NAMALWA (cell line): Measurements from ENCODE around the gene SLC16A10.
"Not testable (repeated sequence)": the region's sequence is repeated elsewhere in the genome, so short reads cannot be mapped to it uniquely, and the experiment has no call there.

Experiments used
- DNase-seq: peaks from one replicate; pipeline ENCODE4 v3.0.0-alpha.2; 2015; ENCODE audit warnings: low spot score

Gene SLC16A10

GRCh38 chr6:111132669-111133068, 45.4 kb downstream of the SLC16A10 start:
- DNase-seq: not testable (repeated sequence)

- DNase-seq: not testable (repeated sequence)
Observed at GRCh38 chr6:111134236-111134869, 47.0 kb downstream of the SLC16A10 start.

GRCh38 chr6:111137489-111138093, 50.3 kb downstream of the SLC16A10 start:
- not testable (repeated sequence) for DNase-seq

GRCh38 chr6:111147440-111147839, 60.1 kb downstream of the SLC16A10 start:
- DNase-seq: no peak

GRCh38 chr6:111148110-111148509, 60.8 kb downstream of the SLC16A10 start:
- no peak for DNase-seq

GRCh38 chr6:111150577-111150976, 63.3 kb downstream of the SLC16A10 start:
- no peak for DNase-seq

DNA sequence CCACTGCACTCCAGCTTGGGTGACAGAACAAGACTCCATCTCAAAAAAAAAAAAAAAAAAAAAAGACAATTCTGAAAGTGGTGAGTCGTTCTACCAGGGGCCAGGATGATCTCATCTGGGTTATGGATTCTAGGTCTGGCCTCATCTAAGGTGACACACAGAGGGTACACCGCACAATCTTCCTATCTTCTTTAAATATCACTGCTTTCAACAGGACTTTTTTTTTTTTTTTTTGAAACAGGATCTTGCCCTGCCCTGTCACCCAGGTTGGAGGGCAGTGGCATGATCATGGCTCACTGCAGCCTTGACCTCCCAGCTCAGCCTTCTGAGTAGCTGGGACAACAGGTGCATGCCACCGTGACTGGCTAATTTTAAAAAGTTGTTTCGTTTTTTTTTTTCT, 67.7 kb downstream of the SLC16A10 start:
- DNase-seq: no peak

GRCh38 chr6:111157412-111157811, 70.1 kb downstream of the SLC16A10 start:
- no peak for DNase-seq

- DNase-seq: no peak
Observed at GRCh38 chr6:111159633-111160032, 72.3 kb downstream of the SLC16A10 start.

GRCh38 chr6:111161650-111162049, 74.3 kb downstream of the SLC16A10 start:
- no peak for DNase-seq

DNA sequence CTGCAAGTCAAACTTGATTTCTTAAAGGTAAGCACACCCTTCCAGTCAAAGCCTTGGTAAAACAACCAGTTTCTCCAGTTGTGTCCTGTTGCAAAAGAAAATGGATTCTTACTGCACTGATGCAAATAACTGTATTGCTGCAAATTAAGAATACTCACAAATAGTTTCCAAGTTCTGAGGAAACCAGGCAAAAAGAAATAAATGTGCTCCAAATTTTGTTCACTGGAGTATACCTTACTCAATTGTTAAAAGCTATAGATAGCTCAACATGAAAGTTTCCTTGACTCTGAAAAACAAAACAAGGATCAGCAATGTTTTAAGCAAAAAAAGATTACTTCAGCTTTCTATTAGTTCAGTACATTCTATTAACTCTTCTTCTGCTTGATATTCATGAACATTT, 75.2 kb downstream of the SLC16A10 start:
- peak; percentile 35 for DNase-seq

GRCh38 chr6:111171577-111172400, 84.5 kb downstream of the SLC16A10 start:
- no peak for DNase-seq

DNA sequence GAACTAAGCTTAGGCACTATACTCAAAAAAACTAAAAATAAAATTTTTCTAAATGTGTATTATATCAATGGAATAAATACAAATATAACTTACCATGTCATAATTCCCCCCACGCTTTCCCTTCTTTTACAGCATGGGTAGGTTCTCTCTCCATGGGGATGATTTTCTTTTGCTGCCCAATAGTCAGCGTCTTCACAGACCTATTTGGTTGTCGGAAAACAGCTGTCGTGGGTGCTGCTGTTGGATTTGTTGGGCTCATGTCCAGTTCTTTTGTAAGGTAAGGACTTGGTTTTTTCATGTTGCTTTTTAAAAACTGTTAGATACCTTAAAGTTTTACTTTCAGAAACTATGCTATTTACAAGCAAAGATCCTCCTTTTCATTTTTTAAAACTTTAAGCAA, 85.3 kb downstream of the SLC16A10 start:
- no peak for DNase-seq

- DNase-seq: no peak
Observed at GRCh38 chr6:111173341-111173740, 86.0 kb downstream of the SLC16A10 start.

DNA sequence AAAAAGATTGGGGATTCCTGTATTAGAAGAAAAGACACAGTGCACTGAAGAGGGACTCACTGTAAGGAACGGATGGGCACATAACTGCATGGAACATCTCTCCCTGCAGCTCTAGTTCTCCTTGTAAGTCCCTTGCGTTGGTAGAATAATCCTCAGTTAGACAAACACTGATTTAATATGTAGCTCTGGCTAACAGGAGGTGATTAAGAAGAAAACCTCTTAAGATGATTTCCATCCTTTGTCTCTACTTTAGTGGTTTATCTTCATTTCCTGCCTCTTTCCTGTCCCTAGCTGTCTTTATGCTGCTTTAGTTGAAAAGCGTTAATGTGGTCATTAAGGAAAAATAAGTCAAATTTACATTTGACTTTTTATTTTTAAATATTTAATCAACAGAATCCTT, 86.6 kb downstream of the SLC16A10 start:
- no peak for DNase-seq

DNA sequence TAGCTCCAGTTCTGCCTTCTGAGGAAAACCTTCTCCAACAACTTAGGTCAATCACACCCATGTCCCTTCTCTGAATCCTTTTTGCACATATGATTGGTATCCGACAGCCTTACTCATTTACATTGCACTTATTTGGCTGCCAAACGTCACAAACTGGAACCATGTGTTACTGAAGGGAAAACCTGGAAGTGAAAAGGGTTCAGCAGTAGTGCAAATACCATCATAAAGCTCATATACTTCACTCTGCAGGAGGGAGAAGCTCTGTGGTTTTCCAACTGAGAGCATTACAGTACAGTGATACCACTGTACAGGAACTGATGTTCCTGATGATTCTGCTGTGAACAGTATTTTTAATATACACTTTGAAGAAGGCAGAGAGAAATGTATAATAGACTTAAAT, 87.8 kb downstream of the SLC16A10 start:
- DNase-seq: no peak

GRCh38 chr6:111176038-111176759, 88.9 kb downstream of the SLC16A10 start:
- no peak for DNase-seq

DNA sequence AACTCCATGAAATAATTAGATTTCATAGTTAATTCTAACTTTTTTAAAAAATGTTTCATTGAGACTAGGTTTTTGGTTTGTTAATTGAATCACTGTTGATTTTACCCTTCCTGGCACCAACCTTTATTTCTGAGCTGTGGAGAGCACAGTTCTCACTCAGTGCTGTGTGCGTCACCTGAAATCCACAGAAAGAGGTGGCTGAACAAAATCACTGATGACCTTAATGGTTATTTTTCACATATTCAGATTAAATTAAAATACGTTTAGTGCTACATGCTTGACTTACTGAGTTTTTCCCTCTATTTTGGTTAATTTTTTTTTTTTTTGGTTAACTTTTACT, 89.4 kb downstream of the SLC16A10 start:
- DNase-seq: no peak

DNA sequence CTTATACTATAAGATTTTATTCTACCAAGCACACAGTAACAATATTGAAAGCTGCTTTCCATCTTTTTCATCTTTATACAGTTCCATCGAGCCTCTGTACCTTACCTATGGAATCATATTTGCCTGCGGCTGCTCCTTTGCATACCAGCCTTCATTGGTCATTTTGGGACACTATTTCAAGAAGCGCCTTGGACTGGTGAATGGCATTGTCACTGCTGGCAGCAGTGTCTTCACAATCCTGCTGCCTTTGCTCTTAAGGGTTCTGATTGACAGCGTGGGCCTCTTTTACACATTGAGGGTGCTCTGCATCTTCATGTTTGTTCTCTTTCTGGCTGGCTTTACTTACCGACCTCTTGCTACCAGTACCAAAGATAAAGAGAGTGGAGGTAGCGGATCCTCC, 89.8 kb downstream of the SLC16A10 start:
- no peak for DNase-seq

GRCh38 chr6:111183702-111184517, 96.6 kb downstream of the SLC16A10 start:
- DNase-seq: no peak

GRCh38 chr6:111184827-111185532, 97.7 kb downstream of the SLC16A10 start:
- no peak for DNase-seq
